Activated CD8-positive, alpha-beta memory T cell treated with anti-CD3 and anti-CD28 coated beads, Interleukin-2, amount 50 U/mL, for 24 hours (primary cell): ENCODE data around the gene PDPK1.

Experiments used
- DNase-seq: peaks from one replicate; pipeline ENCODE4 v3.0.0-alpha.2; 2020; ENCODE audit errors: extremely low read depth

Gene PDPK1

DNA sequence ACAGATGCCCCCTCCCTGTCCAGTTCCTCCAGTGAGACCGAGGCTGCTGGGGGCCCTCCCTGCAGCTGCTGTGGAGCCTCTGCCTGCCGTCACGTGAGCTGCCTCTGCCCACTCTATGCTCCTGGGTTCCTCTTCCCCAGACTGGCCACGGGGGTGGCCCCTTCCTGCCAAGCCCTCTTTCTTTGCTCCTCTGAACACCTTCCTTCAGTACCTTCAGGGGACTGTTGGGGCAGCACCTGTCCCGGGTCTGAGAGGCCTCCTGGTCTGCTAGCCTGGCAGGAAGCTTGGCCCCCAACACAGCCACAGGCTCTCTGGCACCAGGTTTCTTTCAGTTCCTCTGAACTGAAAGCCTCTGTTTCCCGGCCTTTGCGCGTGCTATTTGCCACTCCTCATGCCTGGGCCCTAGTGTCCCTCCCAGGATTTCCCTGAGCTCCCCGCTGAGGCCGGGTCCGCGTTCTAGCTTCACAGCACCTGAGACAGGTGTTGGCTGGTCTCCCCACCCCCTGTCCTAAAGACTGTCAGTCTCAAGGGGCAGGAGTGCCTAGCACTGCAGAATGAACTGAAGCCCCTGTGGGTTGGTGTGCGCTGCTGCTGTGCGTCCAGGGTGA lies 30.7 kb upstream of the PDPK1 start:
- DNase-seq, result no peak

DNA sequence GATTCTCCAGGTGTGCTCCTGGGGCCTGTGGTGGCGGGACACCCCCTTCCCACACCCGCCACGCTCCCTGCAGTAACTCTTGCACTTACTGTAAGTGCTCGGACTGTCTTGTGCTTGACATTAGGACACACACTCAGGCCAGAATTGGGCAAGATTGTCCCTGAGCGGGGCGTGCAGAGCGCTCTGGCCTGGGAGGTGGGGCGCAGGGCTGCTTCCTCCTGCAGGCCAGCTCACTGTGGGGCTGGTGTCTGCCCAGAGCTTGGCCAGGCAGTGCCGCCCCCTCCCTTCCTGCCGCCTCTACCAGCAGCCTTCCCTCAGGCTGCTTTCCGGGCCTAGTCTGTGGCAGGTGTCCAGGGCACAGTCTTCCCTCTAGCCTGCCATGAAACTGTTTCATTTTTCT lies 30.2 kb upstream of the PDPK1 start:
- DNase-seq, result no peak

DNA sequence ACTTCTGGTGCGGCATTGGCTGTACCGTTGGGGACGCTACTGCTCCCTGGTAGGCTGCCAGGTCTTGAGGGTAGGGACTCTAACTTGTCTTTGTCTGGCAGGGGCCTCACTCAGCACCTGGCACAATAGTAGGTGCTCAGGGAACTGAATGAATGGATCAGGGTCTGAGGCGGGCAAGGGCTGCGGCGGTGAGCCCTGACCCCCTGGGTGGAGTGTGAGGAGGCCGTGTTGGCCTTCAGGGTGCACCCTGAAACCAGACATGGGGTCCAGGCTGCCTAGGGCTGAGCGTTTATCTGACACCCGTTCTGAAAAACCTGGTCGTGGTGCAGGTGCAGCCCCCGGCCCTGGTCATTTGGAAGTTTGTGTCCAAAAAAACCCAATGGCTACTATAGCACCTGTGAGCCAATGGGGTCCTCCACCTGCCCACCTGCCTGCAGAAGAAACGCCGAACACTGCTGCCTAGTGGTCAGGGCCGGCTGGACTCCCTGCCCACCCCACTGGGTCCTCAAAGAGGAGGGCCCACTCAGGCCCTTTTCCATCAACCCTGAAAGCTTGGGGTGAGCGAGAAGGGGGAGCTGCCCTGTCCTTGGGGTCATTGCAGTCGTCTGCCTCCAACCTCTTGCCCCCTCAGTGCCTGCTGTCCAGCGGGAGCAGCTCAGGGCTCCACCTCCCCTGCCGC lies 29.0 kb upstream of the PDPK1 start:
- no peak for DNase-seq

DNA sequence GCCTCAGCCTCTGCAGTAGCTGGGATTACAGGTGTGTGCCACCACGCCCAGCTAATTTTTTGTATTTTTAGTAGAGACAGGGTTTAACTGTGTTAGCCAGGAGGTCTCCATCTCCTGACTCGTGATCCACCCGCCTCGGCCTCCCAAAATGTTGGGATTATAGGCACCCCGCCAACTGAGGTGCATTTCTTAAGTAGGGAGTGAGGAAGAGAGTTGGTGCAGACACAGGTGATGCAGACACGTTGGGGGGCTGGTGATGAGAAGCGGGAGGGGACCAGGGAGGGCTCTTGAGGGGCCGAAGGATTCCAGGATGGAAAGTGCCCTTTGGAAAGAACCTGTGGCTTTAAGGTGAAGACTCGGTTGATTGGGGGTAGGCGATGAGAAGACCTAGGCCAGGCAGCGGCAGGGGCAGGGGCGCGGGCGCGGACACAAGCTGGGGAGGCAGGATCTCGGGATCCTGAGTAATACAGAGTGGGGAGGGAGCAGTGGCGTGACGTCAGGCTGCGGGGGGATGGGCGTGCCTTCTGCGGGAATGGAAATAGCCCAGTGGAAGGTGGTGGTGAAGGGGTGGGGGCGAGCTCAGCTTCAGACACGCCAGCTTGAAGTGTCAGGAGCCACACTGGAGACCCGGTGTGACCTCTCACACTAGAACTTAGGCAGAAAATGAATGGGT lies 26.6 kb upstream of the PDPK1 start:
- no peak for DNase-seq

DNA sequence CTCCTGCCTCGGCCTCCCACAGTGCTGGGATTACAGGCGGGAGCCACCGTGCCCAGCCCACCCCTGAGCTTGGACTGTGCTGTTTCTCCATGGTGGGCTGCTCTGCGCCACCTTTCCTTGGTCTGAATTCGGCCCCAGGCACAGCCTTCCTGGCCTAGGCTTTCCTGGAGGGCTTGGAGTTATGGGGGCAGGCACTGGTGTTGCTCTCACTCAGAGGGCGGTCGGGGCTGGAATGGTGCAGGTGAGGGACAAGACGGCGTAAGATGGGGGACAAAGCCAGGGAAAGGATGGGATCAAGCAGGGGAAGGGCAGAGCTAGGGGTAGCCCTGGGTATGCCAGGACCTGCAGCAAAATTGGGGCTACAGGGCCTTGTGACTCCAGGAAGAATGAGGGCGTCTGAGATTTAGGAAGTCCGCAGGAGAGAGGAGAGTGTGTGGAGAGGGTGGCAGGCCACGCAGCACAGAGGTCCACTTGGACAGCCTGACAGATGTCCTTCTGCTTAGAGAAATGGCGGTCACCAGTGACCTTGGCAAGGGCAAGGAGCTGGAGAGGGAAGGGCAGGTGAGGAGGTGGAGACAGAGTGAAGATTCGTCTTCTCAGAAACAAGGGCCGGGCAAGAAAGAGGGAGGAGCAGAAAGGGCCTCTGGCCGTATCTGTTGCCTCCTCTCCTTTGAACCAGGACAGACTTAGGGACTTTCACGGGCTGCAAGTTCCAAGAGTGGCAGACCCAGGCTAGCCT lies 25.7 kb upstream of the PDPK1 start:
- no peak for DNase-seq

DNA sequence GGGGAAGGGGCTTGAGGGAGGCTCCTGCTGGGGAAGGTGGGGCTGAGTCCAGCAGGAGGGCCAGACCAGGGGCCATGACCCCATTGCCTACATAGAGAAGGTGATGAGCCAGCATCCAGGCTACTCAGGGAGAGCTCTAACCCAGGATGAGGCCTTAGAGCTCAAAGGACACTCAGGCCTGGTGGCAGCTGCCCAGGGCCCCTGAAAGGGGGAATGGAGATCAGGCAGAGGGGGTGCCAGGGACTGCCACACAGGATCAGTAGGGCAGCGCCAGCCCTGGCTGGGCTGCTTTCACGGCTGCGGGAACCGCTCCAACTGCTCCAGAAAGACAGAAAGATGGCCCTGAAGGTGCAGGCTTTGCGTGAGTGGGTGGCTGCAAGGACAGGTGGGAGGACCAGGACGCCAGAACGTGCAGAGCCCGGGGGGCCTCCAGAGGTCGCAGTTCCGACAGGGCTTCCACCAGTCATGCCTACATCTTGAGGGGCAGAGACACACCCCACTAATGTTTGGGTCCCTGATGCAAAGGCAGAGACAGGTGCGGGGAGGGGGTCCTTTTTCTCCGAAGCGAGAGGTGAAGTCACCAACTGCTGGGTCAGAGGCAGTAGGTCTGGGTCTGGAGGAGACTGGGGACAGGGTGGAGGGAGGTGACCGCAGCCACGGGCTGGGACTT lies 25.0 kb upstream of the PDPK1 start:
- no peak for DNase-seq

DNA sequence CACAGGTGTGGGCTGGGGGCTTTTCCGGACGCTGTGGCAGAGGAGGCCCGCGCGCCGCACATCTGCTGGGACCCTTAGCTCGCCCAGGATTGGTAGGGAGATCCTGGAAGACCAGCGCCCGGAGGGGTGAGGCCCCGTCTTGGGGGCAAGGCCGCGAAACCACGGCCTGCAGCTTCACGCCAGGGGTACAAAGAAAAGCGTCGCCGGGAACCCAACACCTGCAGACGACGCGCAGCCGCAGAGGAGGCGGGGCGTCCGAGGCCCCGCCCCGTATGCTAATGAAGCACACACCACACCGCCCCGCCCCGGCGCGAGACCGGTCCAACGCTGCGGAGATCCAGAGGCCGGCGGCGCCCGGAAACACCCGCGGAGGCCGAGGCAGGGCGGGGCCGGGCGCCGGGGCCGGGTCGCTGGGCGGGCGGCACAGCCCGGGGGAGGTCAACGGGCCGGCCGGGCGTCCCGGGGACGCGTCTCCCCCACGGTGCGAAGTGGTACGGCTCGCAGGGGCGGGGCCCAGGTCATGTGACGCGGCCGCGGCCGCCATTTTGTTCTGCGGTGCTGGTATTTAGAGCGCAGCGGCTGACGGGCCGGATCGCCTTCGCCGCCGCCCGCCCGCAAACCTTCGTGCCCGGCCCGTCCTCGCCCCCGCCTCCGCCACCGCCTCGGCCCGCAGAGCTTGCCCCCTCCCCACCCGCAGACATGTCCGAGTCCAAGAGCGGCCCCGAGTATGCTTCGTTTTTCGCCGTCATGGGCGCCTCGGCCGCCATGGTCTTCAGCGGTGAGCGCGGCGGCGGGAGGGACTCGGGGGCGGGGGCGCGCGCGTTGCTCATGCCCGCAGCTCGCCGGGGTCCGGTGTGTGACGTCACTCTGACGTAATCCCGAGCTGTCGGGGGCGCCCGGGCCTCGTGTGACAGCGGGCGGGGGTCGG lies 24.2 kb upstream of the PDPK1 start, which contains the start of gene ATP6V0C:
TSS of gene ATP6V0C (plus strand) at position 548 of the 928 bp plus-strand sequence. CDS start at position 700, 152 bp downstream.
- no peak for DNase-seq

DNA sequence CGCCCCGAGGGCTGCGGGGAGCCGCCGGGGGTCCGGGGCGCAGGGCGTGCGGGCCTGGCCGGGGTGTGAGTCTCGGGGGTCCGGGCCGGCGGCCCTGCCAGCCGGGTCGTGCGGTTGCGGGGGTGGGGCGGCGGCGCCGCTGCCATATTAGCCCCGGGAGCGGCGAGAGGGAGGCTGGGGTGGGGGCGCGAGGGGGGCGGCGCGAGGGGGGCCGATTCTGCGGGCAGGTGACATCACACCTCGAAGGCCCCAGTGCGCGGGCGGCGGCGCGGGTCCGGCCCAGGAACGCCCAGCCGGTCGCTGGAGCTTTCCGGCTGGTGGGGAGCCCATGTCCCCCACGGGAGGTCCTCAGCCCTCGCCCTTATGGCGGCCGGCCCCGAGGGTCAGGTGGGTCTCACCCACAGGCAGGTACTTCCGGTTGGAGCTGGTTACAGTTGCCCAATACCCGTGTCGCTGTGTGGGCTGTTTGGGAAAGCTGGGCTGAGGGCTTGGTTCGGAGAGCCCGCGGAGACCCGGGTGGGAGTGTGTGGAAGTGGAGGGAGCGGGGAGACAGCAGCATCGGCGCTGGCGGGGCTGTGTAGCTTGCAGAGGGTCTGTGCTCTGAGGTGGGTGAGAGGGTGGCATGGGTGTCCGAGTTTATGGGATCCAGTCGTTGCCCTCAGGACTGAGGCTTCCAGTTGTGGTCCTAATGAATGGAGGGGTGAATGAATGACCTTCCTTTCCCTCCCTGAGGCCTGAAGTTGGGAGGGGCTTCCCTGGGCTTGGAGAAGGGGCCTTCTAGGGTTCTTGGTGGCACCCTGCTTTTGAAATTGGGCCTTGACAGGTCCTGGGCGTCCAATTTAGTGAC lies 23.3 kb upstream of the PDPK1 start:
- DNase-seq, result no peak

DNA sequence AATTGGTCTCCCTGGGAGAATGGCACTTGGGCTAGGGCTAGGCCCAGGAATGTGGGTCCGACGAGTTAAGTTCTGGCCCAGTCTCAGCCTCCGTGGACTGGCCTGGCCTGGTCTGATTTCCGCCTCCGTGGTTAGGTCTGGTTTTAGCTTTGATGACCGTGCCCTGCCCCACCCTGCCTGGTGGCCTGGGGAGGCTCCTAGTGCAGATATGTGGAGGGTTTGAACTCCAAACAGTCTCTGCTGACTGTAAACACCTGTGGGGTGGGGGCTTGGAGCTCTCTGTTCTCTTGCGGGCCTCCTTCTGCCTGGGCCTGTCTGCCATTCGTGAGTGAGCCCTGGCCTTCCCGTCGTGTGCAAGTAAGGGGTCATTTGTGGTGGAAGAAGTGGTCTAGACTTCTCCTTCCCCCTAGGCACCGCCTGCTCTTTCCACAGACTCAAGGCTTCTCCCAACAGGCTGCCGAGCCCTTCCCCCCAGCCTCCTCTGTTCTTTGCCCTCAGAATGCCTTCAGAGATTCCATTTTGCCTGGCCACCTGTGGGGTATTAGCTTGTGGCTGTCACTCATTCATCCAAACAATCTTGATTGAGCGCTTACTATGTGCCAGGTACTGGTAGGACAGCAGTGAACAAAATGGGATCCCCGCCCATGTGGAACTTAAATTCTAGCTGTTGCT lies 22.5 kb upstream of the PDPK1 start:
- no peak for DNase-seq

DNA sequence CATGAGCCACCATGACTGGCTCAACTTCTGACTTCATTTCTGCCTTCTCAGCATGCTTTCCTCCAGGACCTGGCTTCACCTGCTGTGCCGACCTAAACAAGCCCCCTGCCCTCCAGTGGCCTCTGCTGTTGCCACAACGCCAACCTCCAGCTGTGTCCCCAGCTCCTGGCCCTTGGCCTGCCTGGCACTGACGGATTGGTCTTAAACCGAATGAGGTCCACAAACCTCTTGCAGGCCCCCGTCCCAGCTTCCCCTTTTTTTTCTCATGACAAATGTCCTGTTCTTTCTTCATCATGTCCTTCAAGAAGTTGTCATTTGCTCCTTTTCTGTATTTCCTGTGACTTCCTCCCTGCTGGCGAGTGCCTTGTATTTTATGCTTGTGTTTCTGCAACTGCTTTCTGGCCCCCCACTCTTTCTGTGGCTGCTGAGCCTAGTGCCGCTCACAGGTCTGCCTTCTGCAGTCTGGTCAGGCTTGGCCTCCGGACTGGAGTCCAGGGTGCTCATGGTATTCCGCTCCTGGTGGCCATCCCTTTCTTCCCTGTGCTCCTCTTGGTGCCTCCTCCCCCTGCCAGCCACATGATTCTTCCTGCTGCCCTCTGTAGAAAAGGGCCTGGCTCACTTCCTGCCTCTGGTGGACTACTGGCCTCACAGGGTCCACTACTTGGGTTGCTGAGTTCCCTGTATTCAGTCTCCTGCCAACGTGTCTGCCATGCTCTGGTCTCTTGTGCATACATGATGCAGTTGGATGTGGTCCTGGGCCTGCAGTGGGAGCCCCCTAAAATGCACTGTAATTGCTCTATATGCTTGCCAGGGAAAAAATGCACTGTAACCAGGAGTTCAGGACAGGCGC lies 21.2 kb upstream of the PDPK1 start:
- DNase-seq, result no peak

DNA sequence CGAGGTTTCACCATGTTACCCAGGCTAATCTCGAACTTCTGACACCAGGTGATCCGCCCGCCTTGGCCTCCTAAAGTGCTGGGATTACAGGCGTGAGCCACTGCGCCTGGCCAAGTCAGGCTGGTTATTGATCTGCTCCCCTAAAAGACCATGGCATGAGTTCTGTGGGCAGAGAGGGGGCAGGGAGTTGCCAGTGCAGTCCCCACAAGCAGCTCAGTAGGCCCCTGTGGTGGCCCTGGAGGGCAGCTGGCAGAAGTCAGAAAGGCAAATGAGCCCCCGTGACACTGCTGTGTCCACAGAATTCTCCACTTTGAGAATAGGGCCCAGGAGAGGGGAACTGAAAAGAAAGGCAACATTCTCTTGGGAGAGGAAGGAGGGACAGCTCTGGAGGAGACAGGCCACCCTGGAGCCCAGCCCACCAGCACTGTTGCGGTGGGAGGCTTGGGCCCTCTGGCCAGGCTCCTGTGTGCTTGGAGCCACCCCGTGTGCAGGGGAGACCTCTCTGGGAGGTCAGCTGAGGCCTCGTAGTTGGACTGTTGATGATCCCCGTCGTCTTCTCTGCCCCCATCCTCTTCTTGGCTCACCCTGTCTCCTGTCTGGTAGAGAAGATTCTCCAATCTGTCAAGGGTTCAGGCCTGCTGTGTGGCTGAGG lies 19.7 kb upstream of the PDPK1 start:
- no peak for DNase-seq

DNA sequence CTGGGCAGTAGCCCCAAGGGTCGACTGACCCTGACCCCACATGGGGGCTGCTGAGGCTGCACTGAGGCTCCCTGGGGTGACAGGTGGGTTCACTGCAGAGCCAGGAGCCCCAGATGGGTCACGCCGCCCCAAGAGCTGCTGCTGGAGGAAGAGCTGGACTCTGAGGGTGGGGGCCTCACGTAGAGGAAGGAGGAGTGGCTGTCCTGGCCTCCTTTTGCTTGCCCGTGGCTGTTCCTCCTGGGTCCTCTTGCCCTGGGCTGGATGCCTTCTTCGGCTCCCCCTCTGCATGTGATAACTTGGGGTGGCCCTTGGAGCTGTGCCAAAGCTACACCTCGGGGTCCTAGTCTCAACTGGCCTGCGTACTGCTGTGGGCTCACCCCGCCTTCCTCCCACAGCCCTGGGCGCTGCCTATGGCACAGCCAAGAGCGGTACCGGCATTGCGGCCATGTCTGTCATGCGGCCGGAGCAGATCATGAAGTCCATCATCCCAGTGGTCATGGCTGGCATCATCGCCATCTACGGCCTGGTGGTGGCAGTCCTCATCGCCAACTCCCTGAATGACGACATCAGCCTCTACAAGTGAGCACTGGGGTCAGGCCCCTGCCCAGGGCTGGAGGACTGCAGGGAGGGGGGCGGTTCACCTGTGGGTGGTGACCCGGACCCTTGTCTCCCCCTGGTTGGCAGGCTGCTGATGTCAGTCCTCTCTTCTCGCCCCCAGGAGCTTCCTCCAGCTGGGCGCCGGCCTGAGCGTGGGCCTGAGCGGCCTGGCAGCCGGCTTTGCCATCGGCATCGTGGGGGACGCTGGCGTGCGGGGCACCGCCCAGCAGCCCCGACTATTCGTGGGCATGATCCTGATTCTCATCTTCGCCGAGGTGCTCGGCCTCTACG lies 18.8 kb upstream of the PDPK1 start:
- DNase-seq, result no peak

DNA sequence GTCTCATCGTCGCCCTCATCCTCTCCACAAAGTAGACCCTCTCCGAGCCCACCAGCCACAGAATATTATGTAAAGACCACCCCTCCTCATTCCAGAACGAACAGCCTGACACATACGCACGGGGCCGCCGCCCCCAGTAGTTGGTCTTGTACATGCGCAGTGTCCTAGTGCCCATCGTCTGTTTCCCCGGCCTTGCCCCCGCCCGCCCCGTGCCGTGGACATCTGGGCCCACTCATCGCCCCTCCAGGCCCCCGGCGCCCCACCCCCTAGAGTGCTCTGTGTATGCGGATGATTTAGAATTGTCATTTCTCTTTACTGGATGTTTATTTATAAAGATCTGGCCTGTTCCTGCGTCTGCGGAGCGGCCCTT lies 18.1 kb upstream of the PDPK1 start:
- no peak for DNase-seq

DNA sequence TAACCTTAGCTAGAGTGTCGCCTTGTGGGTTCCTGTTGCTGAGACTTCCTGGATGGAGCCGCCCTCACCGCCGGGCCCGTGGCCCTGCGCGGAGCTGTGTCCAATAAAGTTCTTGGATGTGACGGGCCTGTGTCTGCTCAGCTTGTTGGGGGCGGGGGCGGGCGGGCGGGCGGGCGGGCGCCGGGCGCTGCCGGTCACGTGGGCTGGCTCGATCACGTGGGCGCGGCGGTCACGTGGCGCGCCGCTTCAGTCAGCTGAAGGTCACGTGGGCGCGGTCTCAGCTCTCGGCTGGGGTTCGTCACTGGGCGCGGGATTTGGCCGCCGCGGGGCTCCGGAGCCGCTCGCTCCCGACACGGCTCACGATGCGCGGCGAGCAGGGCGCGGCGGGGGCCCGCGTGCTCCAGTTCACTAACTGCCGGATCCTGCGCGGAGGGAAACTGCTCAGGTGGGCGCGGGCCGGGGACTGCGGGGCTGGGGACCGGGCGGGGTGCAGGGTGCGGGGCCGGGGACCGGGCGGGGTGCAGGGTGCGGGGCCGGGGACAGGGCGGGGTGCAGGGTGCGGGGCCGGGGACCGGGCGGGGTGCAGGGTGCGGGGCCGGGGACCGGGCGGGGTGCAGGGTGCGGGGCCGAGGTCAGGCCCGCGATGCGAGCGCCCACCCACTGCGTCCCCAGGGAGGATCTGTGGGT lies 17.6 kb upstream of the PDPK1 start, which contains the start of gene AMDHD2:
TSS of gene AMDHD2 (plus strand) at position 275 of the 687 bp plus-strand sequence. CDS start at position 363, 88 bp downstream.
- no peak for DNase-seq

DNA sequence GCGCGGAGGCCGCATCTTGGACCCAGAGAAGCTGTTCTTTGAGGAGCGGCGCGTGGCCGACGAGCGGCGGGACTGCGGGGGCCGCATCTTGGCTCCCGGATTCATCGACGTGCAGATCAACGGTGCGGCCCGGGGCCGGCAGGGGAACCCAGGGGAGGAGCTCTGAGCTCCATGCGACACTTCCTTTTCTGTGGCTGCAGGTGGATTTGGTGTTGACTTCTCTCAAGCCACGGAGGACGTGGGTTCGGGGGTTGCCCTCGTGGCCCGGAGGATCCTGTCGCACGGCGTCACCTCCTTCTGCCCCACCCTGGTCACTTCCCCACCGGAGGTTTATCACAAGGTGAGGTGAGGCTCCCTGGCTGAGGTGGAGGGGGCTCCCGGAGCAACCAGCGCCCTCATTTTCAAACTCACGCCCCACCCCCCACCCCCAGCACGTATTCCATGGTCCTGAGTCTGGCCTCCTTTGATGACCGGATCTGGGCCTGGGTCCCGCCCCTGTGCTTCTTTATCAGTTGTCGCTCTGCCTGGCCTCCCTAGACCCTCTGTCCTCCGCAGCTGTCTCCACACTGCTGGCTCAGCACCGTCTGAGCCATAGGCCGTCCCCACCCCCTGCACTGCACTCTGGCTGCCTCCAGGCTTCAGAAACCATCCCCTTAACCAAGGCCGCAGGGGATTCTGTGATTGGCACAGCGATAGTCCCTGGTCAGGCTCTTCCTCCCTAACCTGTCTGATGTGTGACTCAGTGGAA lies 16.9 kb upstream of the PDPK1 start:
- no peak for DNase-seq
